Breast epithelium (tissue), 4 donors: ENCODE data around the gene AIFM1. TPM values are rescaled to one million over a fixed set of nuclear protein-coding genes. Genes with fewer than 3 reads are reported as not detected.
"Not testable (repeated sequence)": the region's sequence is repeated elsewhere in the genome, so short reads cannot be mapped to it uniquely, and the experiment has no call there.

Experiments used
- DNase-seq, 2 donors: peaks; one replicate each; pipeline ENCODE4 v3.0.0-alpha.2; 2019; ENCODE audit warnings: low spot score in 2 of 2
- H3K27ac ChIP-seq, 2 donors: fragments of 200-600 bp; sonication (generic) in 1 of 2; one replicate each; pipeline ENCODE4 v1.5.1; 2016 to 2019; ENCODE audit warnings: mild to moderate bottlenecking in 1 of 2
- H3K27me3 ChIP-seq, 2 donors: fragments of 200-600 bp; sonication (generic) in 1 of 2; one replicate each; pipeline versions ENCODE4 v1.5.1 to v1.6.0; 2017 to 2019; ENCODE audit warnings: control low read depth in 1 of 2, mild to moderate bottlenecking in 1 of 2
- H3K36me3 ChIP-seq: fragments of 200-600 bp; one replicate; pipeline ENCODE4 v1.5.1; 2019
- H3K4me1 ChIP-seq, 2 donors: fragments of 200-600 bp; sonication (generic); one replicate each; pipeline ENCODE4 v1.5.1; 2016 to 2019; ENCODE audit warnings: control low read depth in 1 of 2
- H3K4me3 ChIP-seq, 3 donors: fragments of 200-600 bp; sonication (generic); 1 replicate in 2 of 3; 2 replicates in 1 of 3; pipeline ENCODE4 v1.5.1; 2016 to 2019; ENCODE audit warnings: mild to moderate bottlenecking in 3 of 3, moderate library complexity in 2 of 3
- H3K9me3 ChIP-seq, 2 donors: fragments of 200-600 bp; sonication (generic) in 1 of 2; one replicate each; pipeline ENCODE4 v1.5.1; 2016 to 2019; ENCODE audit warnings: control low read depth in 1 of 2
- POLR2A ChIP-seq: fragments of 450-650 bp; IDR thresholded peaks from one replicate; pipeline ENCODE4 v1.6.1; 2016; ENCODE audit warnings: antibody characterized with exemption, mild to moderate bottlenecking, moderate library complexity
- POLR2AphosphoS5 ChIP-seq, 3 donors: sonication (generic); formaldehyde crosslinking; IDR thresholded peaks; one replicate each; pipeline ENCODE4 v1.6.1; 2017; ENCODE audit warnings: antibody characterized with exemption in 3 of 3
- intact Hi-C: fragments of 100-400 bp; cut with DNase I; formaldehyde crosslinking; loops from one replicate; pipeline ENCODE4 v1.15.1; 2023; ENCODE audit warnings: low total_unique reads
- total RNA-seq, 3 donors: library from RNA; depleted of rRNA; stranded (reverse); fragments of >200 nt; gene quantifications; one replicate each; pipeline ENCODE4 v1.1.0, GENCODE V29; 2016
- TF ChIP-seq, protein P1 (sequence below), 3 donors: fragments of 450-650 bp; IDR thresholded peaks; one replicate each; pipeline ENCODE4 v1.5.1; 2016 to 2017; ENCODE audit warnings: antibody characterized with exemption in 3 of 3, mild to moderate bottlenecking in 3 of 3, moderate library complexity in 3 of 3

The AIFM1 gene
- total RNA-seq, 3 donors from 2014 or later: 13.5 to 24.6 (median 16.6) TPM

DNA sequence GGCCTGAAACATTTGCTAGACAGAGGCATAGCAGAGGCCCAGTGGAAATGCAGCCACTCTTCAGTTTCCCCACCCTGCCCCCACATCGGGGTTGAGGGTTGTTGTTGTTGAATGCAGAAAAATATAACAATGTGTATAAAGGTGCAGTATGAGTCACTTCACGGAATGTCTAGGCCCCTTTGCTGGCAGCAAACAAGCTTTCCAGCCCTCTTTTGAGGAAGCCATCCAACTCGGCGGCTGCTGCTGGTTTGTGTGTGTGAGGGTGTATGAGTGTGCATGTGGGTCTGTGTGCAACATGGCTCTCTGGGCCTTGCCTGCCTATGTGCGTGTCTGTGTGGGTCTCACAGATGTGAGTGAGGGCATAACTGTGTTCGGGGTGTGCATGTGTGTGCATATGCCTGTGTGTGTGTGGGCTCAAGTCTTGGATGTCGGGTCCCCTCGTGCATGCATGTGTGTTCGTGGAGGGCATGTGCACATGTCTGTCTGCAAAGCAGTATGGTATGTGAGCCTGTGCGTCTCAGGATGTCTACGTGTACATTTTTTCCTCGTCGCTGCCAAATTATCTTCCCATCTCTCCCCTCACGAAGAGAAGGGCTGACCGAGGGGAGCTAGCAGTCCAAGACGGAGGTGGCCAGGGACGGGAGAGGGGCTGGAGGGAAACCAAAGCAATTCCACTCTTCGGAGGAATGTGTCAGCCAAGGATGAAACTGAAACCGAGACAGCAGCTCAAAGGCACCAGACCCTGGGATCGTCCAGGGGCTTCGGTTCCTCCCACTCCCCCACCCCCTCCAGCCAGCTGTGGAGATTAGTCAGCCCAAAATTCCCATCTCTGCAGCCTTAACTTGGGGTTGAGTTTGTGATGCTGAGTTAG is 47.0 kb downstream of the AIFM1 start:
- peak overlapping the region in 1 of 3 donors; percentile 35 for H3K4me3 ChIP-seq
- DNase-seq: no peak
- intact Hi-C loops: no loop called here
- TF ChIP-seq POLR2AphosphoS5 (IDR thresholded peaks at IDR 0.05): no peak
- TF ChIP-seq, protein P1, sequence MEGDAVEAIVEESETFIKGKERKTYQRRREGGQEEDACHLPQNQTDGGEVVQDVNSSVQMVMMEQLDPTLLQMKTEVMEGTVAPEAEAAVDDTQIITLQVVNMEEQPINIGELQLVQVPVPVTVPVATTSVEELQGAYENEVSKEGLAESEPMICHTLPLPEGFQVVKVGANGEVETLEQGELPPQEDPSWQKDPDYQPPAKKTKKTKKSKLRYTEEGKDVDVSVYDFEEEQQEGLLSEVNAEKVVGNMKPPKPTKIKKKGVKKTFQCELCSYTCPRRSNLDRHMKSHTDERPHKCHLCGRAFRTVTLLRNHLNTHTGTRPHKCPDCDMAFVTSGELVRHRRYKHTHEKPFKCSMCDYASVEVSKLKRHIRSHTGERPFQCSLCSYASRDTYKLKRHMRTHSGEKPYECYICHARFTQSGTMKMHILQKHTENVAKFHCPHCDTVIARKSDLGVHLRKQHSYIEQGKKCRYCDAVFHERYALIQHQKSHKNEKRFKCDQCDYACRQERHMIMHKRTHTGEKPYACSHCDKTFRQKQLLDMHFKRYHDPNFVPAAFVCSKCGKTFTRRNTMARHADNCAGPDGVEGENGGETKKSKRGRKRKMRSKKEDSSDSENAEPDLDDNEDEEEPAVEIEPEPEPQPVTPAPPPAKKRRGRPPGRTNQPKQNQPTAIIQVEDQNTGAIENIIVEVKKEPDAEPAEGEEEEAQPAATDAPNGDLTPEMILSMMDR (IDR thresholded peaks at IDR 0.05): no peak
- TF ChIP-seq POLR2A: no peak
- H3K27me3 ChIP-seq: peaks cover 0 to 39% of the 10 kb centered on the region in 2 donors
- H3K36me3 ChIP-seq: no peaks in the 10 kb centered on the region
- H3K27ac ChIP-seq: peak overlapping the region; percentile 25 to 66
- H3K4me1 ChIP-seq: no peaks in the 10 kb centered on the region
- H3K9me3 ChIP-seq: no peaks in the 10 kb centered on the region

DNA sequence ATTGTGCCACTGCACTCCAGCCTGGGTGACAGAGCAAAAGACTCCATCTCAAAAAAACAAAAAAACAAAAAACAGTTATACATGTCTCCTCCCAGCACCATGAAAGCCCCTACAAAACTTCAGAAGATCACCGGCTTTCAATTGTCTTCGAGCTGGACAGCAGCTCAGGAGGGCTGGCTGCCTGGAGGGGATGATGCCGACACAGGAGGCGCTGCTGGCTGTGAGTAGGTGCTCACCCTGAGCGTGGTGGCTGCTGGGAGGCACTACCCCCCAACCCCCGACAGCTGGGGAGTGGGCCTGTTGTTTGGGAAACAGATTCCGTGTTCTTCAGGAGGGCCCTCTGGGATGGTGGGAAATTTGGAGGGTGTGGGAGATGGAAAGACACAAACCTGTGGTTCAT is 48.5 kb downstream of the AIFM1 start:
- no peak overlapping the region for H3K4me3 ChIP-seq
- no peaks in the 10 kb centered on the region for H3K4me1 ChIP-seq
- H3K9me3 ChIP-seq: no peaks in the 10 kb centered on the region
- no peak overlapping the region for H3K27ac ChIP-seq
- no peak for DNase-seq
- H3K36me3 ChIP-seq: no peaks in the 10 kb centered on the region
- no peak for TF ChIP-seq POLR2A
- TF ChIP-seq POLR2AphosphoS5 (IDR thresholded peaks at IDR 0.05): no peak
- TF ChIP-seq, protein P1 (IDR thresholded peaks at IDR 0.05): no peak
- intact Hi-C loops: no loop called here
- H3K27me3 ChIP-seq: peaks cover 0 to 30% of the 10 kb centered on the region in 2 donors

DNA sequence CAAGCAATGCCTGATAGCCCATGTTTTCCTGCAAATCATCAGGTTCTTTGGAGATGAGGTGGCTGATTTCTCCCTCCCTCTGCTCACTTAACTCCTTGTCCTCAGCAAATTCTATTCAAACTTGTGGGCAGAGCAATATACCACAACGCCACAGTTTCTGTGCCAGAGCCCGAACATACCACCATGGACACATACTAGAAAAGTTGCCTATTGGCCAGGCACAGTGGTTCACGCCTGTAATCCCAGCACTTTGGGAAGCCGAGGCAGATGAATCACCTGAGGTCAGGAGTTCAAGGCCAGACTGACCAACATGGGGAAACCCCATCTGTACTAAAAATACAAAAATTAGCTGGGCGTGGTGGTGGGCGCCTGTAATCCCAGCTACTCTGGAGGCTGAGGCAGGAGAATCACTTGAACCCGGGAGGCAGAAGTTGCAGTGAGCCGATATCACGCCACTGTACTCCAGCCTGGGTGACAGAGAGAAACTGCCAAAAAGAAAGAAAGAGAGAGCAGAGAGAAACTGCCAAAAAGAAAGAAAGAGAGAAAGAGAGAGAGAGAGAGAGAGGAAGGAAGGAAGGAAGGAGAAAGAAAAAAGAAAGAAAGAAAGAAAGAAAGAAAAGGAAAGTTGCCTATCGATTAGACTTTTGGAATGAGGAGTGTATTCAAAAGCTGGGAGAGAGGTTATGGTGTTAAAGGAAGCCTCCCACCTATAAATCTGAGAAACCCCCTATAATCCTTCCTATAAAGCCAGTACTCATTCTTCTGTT is 50.3 kb downstream of the AIFM1 start:
- H3K4me3 ChIP-seq, H3K4me1 ChIP-seq, H3K36me3 ChIP-seq, intact Hi-C loops, H3K27ac ChIP-seq, H3K9me3 ChIP-seq, DNase-seq: not testable (repeated sequence)
- peaks cover 0 to 22% of the 10 kb centered on the region in 2 donors for H3K27me3 ChIP-seq

DNA sequence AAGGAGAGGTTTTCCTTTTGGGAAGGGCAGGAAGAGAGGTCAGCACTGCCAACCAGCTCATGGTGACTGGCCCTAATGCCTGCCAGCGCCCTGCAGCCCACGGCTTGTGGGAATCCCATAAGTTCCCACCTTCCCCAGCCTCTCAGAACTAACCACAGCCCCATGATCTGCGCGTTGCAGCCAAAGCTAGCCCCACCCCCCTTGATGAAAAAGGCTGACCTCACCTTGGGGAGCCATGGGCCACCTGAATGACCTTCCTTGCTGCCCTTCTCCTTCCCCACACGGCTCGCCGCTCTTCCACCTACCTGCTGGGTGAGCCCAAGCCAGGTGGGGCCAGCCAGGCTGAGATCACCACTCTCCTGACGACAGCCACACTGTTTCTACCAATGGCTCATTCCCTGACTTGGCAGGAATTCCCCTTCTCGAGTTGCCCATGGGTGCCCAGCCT is 51.5 kb downstream of the AIFM1 start:
- no peak for DNase-seq
- no peaks in the 10 kb centered on the region for H3K4me1 ChIP-seq
- H3K27me3 ChIP-seq: peaks cover 0 to 22% of the 10 kb centered on the region in 2 donors
- no peak overlapping the region for H3K4me3 ChIP-seq
- TF ChIP-seq POLR2A: no peak
- no peaks in the 10 kb centered on the region for H3K9me3 ChIP-seq
- no peak overlapping the region for H3K27ac ChIP-seq
- H3K36me3 ChIP-seq: no peaks in the 10 kb centered on the region
- intact Hi-C loops: no loop called here

DNA sequence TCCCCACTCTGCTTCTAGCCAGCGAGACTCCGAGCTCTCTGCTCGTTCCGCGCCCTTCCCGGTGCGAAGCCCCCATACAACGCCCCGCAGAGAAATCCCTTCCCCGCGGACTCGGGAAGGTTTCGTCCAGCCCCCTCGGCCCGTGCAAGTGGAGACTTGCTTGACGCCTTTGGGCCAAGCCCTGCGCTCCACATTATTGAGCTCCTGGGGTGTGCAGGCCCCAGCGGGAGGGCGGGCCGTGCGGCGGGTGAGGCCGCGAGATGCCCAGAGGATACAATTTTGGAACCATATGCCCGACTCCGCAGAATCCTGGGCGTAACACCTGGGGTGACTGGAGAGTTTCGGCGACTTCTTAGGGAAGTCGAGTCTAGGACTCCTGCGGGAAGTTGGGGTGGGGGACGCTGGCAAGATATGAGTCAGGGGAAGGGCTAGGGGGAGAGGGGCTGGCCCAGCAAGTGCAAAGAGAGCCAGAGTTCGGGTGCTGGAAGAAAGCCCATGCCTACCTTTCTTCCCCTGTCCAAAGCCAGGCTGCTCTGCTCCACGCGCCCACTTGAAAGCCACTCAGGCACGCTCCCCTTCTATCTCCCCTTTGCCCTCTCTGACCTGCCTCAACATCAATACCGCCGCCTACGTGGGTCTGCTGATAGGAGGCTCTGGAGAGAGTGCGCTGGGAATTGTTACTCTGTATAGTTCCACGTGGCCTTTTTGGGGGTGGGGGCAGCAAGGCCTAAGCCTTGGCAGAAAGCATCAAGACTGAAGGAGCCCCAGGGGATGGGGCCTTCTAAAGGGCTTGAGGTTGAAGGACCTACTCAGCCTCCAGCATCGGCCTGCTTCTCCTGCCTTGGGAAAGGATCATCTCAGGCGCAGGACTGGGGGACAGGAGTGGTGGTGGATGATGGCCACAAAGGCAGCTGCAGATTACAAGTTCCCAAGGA is 54.2 kb downstream of the AIFM1 start:
- Histone ChIP-seq H3K36me3 (no peaks in the 10 kb centered on the region), H3K4me3 (peak overlapping the region; percentile 68 to 74 (median 68)), H3K4me1 (no peaks in the 10 kb centered on the region), H3K27me3 (peaks cover 0 to 16% of the 10 kb centered on the region in 2 donors), H3K9me3 (no peaks in the 10 kb centered on the region), H3K27ac (peak overlapping the region; percentile 82 to 88)
- TF ChIP-seq, protein P1 (IDR thresholded peaks at IDR 0.05): no peak
- TF ChIP-seq POLR2AphosphoS5 (IDR thresholded peaks at IDR 0.05) (no peak), POLR2A (no peak)
- intact Hi-C loops: no loop called here
- no peak for DNase-seq
